Endothelial cell of umbilical vein (primary cell): ENCODE data around the gene THOP1. TPM values are rescaled to one million over a fixed set of nuclear protein-coding genes. Genes with fewer than 3 reads are reported as not detected.

Experiments
- BruUV-seq: library from RNA; stranded (reverse); fragments of 400-500 nt; replicated peaks from 2 replicates; lab custom pipeline; 2021; lab: Mats Ljungman, UMichigan
- CTCF ChIA-PET: fragments of 300-600, 350-600 bp; sonication (Branson Sonifier 250); formaldehyde crosslinking; loops from one replicate; lab custom pipeline; 2021; ENCODE audit warnings: antibody characterized with exemption, inconsistent platforms; lab: Charles Lee
- POLR2A ChIA-PET: fragments of 300-600, 350-600 bp; sonication (Branson Sonifier 250); formaldehyde crosslinking; loops from one replicate; lab custom pipeline; 2021; ENCODE audit warnings: antibody characterized with exemption, inconsistent platforms; lab: Charles Lee
- DNase-seq: peaks from one replicate; pipeline ENCODE4 v3.0.0-alpha.2; 2011; ENCODE audit warnings: low read depth, low spot score
- FAIRE-seq: peaks from 2 replicates; lab custom pipeline; 2011; peaks lifted over from hg19 to GRCh38; lab: Jason Lieb, UNC
- H2AFZ ChIP-seq: 2 replicates; pipeline ENCODE4 v1.6.0; 2012; ENCODE audit warnings: low read depth, low read length, control low read depth, inconsistent platforms
- H3K27ac ChIP-seq: 2 replicates; pipeline ENCODE4 v1.5.1; 2011; ENCODE audit warnings: low read depth, mild to moderate bottlenecking, control low read depth, low read length, moderate library complexity; ENCODE audit not compliant: insufficient read depth
- H3K27me3 ChIP-seq, 2 experiments: 2 replicates each; pipeline versions ENCODE4 v1.6.0 to v1.6.1; 2011; ENCODE audit warnings: low read length in 2 of 2, mixed read lengths in 1 of 2; ENCODE audit not compliant: control insufficient read depth in 2 of 2, insufficient read depth in 2 of 2
- H3K36me3 ChIP-seq, 2 experiments: 2 replicates in 1 of 2; 3 replicates in 1 of 2; pipeline ENCODE4 v1.5.1; 2011; ENCODE audit warnings: low read length in 2 of 2, mild to moderate bottlenecking in 1 of 2, moderate library complexity in 1 of 2; ENCODE audit not compliant: control insufficient read depth in 2 of 2, insufficient read depth in 2 of 2; ENCODE audit errors: extremely low read depth in 1 of 2
- H3K4me1 ChIP-seq: 3 replicates; pipeline ENCODE4 v1.5.1; 2011; ENCODE audit warnings: mild to moderate bottlenecking, low read length; ENCODE audit not compliant: control insufficient read depth, insufficient read depth; ENCODE audit errors: extremely low read depth
- H3K4me2 ChIP-seq: 2 replicates; pipeline ENCODE4 v1.6.1; 2011; ENCODE audit warnings: low read length, control low read depth, mixed read lengths; ENCODE audit not compliant: insufficient read depth
- H3K4me3 ChIP-seq, 3 experiments: fragments of 200-600 bp in 1 of 3; sonication (generic), shearing (Covaris generic) in 1 of 3; replicated peaks in 1 of 3; 2 replicates each; pipeline ENCODE4 v1.5.1; 2011 to 2016; ENCODE audit warnings: control low read depth in 3 of 3, low read length in 3 of 3, mild to moderate bottlenecking in 2 of 3, inconsistent platforms in 1 of 3, low read depth in 1 of 3, moderate library complexity in 1 of 3; ENCODE audit not compliant: insufficient read depth in 1 of 3
- H3K79me2 ChIP-seq: 2 replicates; pipeline ENCODE4 v1.6.0; 2012; ENCODE audit warnings: low read length, inconsistent platforms; ENCODE audit not compliant: control insufficient read depth, insufficient read depth
- H3K9ac ChIP-seq: replicated peaks from 2 replicates; pipeline ENCODE3; 2011; ENCODE audit warnings: low read length, control low read depth; ENCODE audit not compliant: insufficient read depth; ENCODE audit errors: extremely low read depth
- H3K9me1 ChIP-seq: replicated peaks from 3 replicates; pipeline ENCODE4 v1.6.0; 2011; ENCODE audit warnings: mild to moderate bottlenecking, low read length; ENCODE audit not compliant: control insufficient read depth, insufficient read depth; ENCODE audit errors: extremely low read depth
- H3K9me3 ChIP-seq: replicated peaks from 2 replicates; pipeline ENCODE4 v1.5.1; 2012; ENCODE audit warnings: low read length, inconsistent platforms; ENCODE audit not compliant: control insufficient read depth, insufficient read depth
- H4K20me1 ChIP-seq: replicated peaks from 2 replicates; pipeline ENCODE3; 2011; ENCODE audit warnings: mild to moderate bottlenecking, low read length; ENCODE audit not compliant: control insufficient read depth, insufficient read depth; ENCODE audit errors: extremely low read depth
- EZH2 ChIP-seq: IDR thresholded peaks from 2 replicates; pipeline ENCODE4 v1.6.1; 2012; ENCODE audit warnings: borderline replicate concordance, low read depth, mild to moderate bottlenecking, moderate library complexity, low read length, inconsistent platforms; ENCODE audit not compliant: severe bottlenecking
- FOS ChIP-seq: IDR thresholded peaks from 2 replicates; pipeline ENCODE4 v1.6.1; 2011; ENCODE audit warnings: mild to moderate bottlenecking, low read length, moderate library complexity, borderline replicate concordance; ENCODE audit not compliant: insufficient read depth
- GATA2 ChIP-seq: IDR thresholded peaks from 2 replicates; pipeline ENCODE4 v1.7.0; 2011; ENCODE audit warnings: low read depth, mild to moderate bottlenecking, moderate library complexity, mixed read lengths, low read length; ENCODE audit not compliant: insufficient read length, insufficient read depth
- JUN ChIP-seq: IDR thresholded peaks from 2 replicates; pipeline ENCODE4 v1.6.1; 2011; ENCODE audit warnings: borderline replicate concordance, low read depth; ENCODE audit not compliant: insufficient read length, insufficient read depth
- MYC ChIP-seq: IDR thresholded peaks from one replicate; pipeline ENCODE4 v1.6.1; 2011; ENCODE audit warnings: mild to moderate bottlenecking, low read depth, low read length
- POLR2A ChIP-seq: IDR thresholded peaks from 2 replicates; pipeline ENCODE4 v1.6.1; 2012; ENCODE audit warnings: low read depth, mild to moderate bottlenecking, control low read depth, low read length
- POLR2AphosphoS5 ChIP-seq: IDR thresholded peaks from 2 replicates; pipeline ENCODE4 v1.6.1; 2012; ENCODE audit warnings: low read depth, mild to moderate bottlenecking, control low read depth, low read length, moderate library complexity; ENCODE audit not compliant: insufficient read depth
- dilution Hi-C: fragments of 300-500 bp; cut with MboI; formaldehyde crosslinking; loops from one replicate; pipeline ENCODE4 v1.15.0; 2019; ENCODE audit warnings: low sequenced_read_pairs; ENCODE audit not compliant: extremely low pct_ligation_motif_present
- intact Hi-C: fragments of 100-400 bp; cut with micrococcal nuclease; formaldehyde crosslinking; loops from one replicate; pipeline ENCODE4 v1.10.0; 2022
- polyA plus RNA-seq, 4 experiments: library from polyadenylated mRNA; depleted of rRNA in 3 of 4; stranded (reverse) in 3 of 4; unstranded in 1 of 4; fragments of >200 nt; gene quantifications; 2 replicates each; pipeline versions ENCODE4 v1.2.1 to v1.2.3, GENCODE V29; 2011 to 2012; ENCODE audit warnings: missing spikeins in 1 of 4
- total RNA-seq: library from RNA; stranded (reverse); gene quantifications from 2 replicates; pipeline ENCODE4 v1.2.3, GENCODE V29; 2021
- TF ChIP-seq, protein P1 (sequence below), 2 donors: IDR thresholded peaks; 1 replicate in 1 of 2; 2 replicates in 1 of 2; pipeline ENCODE4 v1.5.1; 2011; ENCODE audit warnings: low read length in 2 of 2, mild to moderate bottlenecking in 2 of 2, moderate library complexity in 2 of 2, control low read depth in 1 of 2, inconsistent platforms in 1 of 2, low read depth in 1 of 2; ENCODE audit not compliant: insufficient read depth in 1 of 2; ENCODE audit errors: extremely low read depth in 1 of 2
- TF ChIP-seq, protein P2 (sequence below): IDR thresholded peaks from 2 replicates; pipeline ENCODE4 v1.6.1; 2011; ENCODE audit not compliant: insufficient read depth, insufficient read length

The THOP1 gene
- total and polyA plus RNA-seq, 2 donors (not counting 3 experiments of a cell fraction or from before 2014, with no cell fraction given) = 88.0 to 115 TPM

DNA sequence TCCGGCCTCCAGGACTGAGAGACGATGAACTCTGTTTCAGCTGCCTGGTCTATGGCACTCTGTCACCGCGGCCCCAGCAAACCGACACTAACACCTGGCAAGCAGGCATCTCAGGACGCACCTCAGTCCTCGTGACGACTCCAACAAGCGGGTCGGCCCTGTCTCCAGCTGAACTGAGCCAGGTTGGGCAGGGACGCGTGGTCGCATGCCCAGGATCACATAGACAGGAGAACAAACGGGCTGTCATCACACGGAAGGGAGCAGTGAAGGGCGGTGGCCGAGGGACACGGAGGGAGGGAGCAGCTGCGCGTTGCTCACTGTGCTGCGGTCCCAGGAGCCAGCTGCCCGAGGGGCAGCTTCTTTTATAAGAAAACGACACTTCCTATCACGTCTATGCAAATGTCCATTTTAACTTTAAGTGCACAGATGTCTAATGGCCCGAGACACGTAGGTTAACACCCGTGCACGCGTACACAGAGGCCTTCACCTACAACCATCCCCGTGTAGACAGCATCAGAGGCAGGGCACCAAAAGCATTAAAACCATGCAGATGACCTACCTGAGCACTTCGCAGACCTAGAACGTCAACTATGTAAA lies 11.1 kb upstream of the THOP1 start:
- no peaks in the 10 kb centered on the region for H3K9me1 ChIP-seq
- H2AFZ ChIP-seq = no peak overlapping the region
- intact Hi-C loops (no loop called here), dilution Hi-C loops (no loop called here)
- H3K9ac ChIP-seq = no peak overlapping the region
- BruUV-seq = no TSS peak
- H3K4me2 ChIP-seq = no peak overlapping the region
- no peak for DNase-seq
- no peak overlapping the region for H3K27ac ChIP-seq
- H3K36me3 ChIP-seq = peaks cover 0 to 3% of the 10 kb centered on the region in 2 experiments
- CTCF ChIA-PET = no interaction called here
- no peak for TF ChIP-seq POLR2AphosphoS5
- TF ChIP-seq FOS = no peak
- TF ChIP-seq POLR2A = no peak
- no peak for TF ChIP-seq GATA2
- TF ChIP-seq, protein P1, sequence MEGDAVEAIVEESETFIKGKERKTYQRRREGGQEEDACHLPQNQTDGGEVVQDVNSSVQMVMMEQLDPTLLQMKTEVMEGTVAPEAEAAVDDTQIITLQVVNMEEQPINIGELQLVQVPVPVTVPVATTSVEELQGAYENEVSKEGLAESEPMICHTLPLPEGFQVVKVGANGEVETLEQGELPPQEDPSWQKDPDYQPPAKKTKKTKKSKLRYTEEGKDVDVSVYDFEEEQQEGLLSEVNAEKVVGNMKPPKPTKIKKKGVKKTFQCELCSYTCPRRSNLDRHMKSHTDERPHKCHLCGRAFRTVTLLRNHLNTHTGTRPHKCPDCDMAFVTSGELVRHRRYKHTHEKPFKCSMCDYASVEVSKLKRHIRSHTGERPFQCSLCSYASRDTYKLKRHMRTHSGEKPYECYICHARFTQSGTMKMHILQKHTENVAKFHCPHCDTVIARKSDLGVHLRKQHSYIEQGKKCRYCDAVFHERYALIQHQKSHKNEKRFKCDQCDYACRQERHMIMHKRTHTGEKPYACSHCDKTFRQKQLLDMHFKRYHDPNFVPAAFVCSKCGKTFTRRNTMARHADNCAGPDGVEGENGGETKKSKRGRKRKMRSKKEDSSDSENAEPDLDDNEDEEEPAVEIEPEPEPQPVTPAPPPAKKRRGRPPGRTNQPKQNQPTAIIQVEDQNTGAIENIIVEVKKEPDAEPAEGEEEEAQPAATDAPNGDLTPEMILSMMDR (IDR thresholded peaks at IDR 0.05; ENCODE audit: extremely low read depth in 1 of 2, insufficient read depth in 1 of 2, low read depth in 1 of 2, low read length in 2 of 2) = no peak
- no peak for TF ChIP-seq JUN
- TF ChIP-seq, protein P2, sequence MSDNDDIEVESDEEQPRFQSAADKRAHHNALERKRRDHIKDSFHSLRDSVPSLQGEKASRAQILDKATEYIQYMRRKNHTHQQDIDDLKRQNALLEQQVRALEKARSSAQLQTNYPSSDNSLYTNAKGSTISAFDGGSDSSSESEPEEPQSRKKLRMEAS = no peak
- TF ChIP-seq EZH2 = no peak
- TF ChIP-seq MYC = no peak
- H4K20me1 ChIP-seq = no peaks in the 10 kb centered on the region
- H3K4me3 ChIP-seq = no peak overlapping the region
- H3K9me3 ChIP-seq = no peaks in the 10 kb centered on the region
- H3K4me1 ChIP-seq = no peaks in the 10 kb centered on the region
- POLR2A ChIA-PET = no interaction called here
- no peaks in the 10 kb centered on the region for H3K27me3 ChIP-seq
- peaks cover 87% of the 10 kb centered on the region for H3K79me2 ChIP-seq
- FAIRE-seq = no peak
